GM15510 (cell line): ENCODE measurements around the gene PLEKHA3.

Experiments used
- POLR2A ChIP-seq: IDR thresholded peaks from 3 replicates; pipeline ENCODE4 v1.6.1; 2011; ENCODE audit warnings: borderline replicate concordance; ENCODE audit not compliant: insufficient read length; ENCODE audit errors: extremely low read depth

Gene PLEKHA3

DNA sequence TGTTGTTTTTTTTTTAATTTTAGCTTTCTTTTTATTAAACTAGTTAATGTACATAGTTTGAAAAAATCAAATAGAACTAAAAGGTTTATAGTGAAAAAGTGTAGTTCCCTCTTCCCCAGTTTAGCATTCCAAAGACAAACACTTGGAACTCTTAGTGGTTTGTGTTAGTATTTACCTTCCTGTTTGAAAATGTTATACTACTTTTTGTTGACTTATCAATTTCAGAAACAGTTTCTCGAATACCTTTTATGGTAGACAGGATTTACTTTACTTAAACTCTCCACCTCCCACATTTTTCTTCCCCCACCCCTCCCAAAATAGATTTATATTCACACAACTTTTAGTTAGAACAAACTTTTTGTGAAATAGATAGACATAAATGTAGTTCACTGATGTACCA lies 26.7 kb downstream of the PLEKHA3 start:
- no peak for TF ChIP-seq POLR2A

DNA sequence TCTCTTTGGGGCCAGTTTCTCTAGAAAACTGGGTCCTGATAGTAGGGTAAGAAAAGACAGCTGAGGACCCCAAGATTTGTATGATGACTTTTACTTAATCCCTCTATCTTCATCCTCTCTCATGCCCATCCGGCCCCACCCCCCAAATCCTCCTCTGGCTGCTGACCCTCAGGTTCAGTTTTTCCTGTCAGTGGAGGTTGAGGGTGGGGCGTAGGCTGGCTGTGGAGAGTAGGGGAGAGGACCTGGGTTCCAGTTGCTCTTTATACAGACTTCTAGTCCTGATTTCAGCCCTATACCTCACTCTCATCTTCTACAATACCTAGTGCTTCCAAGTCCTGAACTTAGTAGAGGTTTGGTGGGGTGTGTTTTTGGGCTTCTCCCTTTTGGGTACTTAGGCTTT lies 28.4 kb downstream of the PLEKHA3 start:
- TF ChIP-seq POLR2A: no peak

DNA sequence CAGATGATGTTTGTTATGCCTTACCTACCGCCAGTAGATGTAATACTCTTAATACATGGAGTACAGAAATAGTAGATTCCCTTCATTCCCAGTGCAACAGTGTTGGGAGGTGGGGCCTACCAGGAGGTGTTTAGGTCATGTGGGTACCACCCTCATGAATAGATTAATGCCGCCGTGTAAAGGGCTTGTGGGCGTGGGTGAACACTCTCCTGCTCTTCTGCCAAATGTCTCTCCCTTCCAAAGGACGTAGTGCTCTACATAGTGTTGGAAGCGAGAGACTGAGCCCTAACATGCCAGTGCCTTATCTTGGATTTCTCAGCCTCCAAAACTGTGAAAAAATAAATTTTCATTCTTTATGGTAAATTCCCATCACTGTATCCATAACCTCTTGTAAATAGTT lies 30.1 kb downstream of the PLEKHA3 start:
- TF ChIP-seq POLR2A: no peak

DNA sequence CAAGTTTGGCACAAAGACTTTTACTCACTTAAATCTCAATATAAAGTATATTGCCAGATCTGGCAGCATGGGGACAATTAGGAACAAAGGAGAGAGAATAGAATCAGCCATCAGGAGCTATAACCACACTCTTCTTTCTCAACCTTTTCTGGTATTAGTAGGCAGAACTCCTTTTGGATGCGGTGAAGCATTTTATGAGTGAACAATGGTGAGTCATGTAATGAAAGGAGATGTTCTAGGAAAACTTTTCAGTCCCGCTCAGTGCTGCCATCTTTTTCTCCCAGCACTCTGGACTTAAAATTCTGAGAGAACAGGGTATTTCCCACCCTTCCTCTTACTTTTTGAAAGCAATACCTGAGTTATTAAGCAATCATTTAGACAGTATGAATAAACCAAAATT lies 32.2 kb downstream of the PLEKHA3 start:
- TF ChIP-seq POLR2A: no peak

DNA sequence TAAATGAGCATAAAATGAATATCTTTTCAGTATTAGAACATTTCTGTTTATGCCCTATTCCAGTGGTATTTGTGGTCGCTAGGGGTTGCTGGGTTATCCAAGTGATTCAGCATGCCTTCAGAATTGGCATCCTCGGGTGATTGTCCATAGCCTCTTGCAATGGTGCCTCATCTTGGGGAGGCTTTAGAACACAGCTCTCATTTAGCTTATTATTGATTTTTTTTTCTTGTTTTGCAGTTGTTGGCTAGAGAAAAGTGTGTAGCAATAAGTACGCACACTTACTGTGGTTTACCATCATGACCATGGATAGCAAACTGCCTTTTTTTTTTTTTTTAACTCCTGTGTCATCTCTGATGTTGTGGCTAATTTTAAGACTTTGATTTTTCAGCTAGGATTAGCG lies 33.6 kb downstream of the PLEKHA3 start:
- no peak for TF ChIP-seq POLR2A

DNA sequence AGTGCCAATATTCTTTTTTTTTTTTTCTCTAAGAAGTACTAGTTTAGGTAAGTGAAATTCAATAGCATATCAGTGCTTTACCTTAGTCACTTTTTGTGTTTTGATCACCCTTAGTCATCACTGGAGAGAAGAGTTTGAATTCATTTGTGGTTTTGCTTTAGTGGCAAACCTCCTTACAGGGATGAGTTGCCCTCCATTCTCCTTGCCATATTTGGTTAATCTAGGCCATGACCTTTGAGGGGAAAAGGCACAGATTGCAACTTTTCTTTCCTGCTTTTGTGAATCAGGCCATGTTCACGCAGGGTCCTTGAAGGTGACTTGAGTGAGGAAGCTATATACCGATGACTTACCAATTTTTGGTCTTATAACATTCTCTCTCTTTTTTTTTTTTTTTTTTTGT lies 34.4 kb downstream of the PLEKHA3 start:
- TF ChIP-seq POLR2A: no peak

DNA sequence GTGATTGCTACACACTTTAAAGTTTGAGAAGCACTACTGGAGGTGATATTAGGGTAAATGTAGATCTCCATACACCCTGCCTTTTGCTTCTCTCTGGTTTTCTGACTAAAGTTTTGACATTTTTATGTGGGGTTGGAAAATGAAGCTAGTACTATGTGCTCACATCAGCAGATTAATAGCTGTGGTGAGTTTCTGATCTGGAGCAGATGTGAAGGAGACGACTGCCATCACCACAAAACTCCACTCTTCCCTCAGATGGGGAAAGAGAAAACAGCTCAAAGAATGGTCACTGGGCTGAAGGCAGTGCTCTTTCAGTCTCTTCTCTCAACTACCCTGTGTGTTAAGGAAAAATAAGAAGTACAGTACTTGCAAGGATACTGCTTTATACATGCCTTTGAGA lies 37.2 kb downstream of the PLEKHA3 start:
- TF ChIP-seq POLR2A: no peak

DNA sequence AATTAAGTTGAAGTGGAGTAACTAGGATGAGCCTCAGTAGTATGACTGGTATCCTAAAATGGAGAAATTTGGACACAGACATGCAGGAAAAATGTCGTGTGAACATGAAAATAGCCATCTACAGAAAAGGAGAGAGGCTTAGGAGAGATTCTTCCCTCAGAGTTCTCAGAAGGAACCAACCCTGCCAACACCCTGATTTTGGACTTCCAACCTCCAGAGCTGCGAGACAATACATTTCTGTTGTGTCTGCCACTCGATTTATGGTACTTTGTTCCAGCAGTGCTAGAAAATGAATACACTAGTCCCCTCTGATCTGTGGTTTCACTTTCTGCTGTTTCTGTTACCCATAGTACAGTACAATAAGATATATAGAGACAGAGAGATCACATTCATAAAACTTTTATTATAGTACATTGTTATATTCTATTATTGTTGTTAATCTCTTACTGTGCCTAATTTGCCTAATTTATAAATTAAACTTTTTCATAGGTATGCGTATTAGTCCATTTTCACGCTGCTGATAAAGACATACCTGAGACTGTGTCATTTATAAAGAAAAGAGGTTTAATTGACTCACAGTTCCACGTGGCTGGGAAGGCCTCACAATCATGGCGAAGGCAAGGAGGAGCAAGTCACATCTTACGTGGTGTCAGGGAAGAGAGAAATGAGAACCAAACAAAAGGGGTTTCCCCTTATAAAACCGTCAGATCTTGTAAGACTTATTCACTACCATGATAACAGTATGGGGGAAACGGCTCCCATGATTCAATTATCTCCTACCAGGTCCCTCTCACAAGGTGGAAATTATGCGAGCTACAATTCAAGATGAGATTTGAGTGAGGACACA lies 41.3 kb downstream of the PLEKHA3 start:
- no peak for TF ChIP-seq POLR2A

DNA sequence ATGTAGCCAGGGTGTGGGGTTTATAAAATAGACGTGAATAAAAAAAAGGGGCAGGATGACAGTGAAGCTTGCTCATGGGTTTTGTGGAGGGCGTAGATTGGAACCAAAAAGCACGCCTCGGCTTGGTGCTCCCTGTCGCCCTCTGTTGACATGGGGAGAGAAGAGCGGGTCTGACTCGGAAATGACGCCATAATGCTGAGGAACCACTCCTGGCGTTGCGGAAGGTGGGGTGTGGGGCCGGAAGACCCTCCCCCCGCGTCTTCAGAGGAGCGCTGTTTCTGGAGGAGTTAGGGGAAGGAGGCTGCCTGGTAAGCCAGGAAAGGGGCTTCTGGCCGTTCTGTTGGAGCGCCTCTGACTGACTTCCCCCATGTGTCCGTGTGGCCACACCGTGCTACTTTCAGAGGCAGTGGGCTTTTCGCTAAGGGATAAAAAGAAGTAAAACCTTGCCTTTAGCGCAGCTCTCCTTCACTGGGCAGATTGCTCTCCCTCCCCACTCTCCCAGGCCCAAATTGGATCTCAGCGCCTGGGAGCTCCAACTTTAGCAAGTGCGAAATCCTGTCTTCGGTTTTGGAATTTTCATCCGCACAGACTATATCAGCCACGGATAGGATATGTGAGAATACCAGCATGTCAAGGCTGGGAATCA lies 42.8 kb downstream of the PLEKHA3 start:
- peak; percentile 66 for TF ChIP-seq POLR2A

DNA sequence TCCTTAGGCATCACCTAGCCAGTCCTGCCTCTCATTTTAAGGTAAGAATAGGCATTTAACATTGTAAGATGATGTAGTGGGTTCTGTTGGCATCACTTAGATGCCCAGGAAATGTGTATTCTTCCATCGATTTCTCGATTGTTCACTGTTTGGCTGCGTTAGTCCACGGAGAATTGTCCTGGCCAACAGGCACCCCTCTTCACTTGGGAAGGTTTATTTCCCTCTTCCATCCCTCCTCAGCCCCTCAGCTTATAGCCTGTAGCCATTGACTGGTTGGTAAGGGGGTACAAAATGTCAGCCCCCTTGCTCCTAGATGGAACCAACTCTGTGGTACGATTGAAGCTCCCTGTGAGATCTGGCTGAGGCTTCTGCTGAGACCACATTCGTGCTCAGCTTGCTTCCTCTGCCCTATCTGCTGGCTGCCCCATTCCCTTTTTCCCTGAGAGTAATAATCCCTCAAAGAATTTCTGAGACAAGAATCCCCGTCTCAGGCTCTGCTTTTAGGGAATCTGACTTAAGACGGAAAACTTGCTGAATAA lies 43.4 kb downstream of the PLEKHA3 start:
- TF ChIP-seq POLR2A: no peak

DNA sequence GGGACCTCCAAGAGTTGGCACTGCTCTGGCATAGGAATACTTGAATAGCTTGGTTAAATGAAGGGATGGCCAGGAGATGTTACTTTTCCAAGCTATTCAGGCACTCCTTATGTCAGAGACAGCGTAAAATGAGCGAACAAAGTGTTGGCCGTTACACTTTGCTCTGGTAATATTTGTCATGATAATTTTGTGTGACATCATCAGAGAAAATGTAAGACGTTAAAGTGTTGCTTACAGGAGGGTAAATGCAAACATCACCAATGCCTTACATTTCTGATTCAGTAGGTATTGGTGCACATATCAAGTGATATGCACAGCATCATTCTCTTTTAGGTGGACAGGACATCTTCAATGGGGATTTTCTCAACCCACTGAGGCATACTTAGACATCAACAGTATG lies 46.0 kb downstream of the PLEKHA3 start:
- no peak for TF ChIP-seq POLR2A

DNA sequence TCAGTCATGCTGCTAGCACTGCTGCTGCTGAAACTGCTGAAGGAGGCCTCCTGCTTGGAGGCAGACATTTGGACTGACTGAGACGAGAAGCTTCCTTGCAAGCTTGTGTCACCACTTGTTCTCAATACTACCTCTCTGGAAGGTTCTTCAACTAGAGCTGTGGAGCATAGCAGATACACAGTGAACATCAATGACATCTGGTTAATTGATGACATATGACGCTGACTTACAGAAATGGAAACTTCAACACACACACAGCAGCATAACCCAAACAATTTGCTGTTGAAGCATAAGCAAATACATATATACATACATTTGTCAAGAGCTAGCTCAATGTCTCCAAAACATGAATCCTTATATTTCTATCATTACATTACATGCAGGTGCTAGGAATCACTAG lies 47.3 kb downstream of the PLEKHA3 start:
- TF ChIP-seq POLR2A: no peak

DNA sequence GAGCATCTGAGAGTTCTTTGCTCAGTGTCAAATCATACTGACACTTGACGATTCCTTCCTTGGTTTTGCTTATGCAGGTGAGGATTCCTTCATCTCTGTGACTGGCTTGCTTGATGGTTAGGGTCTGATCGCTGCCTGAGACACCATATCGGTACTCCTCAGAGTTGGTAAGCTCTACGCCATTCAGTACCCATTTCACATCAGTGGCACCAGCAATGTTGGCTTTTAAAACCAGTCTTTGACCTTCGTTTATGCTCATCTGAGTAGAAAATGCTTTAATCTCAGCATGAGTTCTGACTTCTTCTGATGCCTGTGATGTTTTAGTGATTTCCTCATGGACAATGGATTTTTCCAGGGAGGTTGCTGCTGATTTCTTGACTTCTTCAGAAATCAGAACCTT lies 48.4 kb downstream of the PLEKHA3 start:
- no peak for TF ChIP-seq POLR2A

DNA sequence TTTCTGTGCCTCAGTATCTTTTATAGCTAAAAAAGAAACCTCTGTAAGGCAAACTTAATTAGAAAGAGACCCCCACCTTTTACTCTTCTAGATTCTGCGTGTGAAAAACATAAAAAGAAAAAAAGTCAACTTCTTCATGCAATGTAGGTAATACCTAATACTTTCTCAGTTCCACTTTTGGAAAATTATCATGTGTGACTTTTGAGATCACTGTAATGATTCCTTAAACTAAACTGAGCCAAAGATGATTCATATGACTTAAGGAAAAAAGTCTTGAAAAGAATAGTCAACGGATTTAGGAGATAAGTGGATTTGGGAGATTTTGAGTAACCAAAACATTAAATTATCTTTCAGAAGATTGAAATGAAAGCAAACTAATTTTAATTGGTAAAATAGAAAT lies 48.9 kb downstream of the PLEKHA3 start:
- TF ChIP-seq POLR2A: no peak

DNA sequence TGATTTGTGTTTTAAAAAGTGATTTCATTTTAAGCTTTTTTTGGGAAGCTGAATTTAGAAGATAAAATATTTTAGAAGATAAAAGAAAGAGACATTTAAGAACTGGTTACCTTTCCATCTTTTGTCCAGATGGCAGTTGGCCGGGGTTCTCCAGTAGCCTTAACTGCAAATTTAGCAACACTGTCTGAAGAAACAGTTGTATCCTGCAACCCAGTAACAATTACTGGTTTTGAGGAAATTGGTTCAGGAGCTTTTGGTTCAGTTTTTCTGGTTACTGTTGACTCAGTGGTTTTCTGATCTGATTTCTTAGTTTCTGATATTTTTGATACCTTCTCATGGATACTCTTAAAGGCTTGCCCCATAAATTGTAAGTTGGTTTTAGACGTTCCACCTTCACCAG lies 49.9 kb downstream of the PLEKHA3 start:
- TF ChIP-seq POLR2A: no peak

DNA sequence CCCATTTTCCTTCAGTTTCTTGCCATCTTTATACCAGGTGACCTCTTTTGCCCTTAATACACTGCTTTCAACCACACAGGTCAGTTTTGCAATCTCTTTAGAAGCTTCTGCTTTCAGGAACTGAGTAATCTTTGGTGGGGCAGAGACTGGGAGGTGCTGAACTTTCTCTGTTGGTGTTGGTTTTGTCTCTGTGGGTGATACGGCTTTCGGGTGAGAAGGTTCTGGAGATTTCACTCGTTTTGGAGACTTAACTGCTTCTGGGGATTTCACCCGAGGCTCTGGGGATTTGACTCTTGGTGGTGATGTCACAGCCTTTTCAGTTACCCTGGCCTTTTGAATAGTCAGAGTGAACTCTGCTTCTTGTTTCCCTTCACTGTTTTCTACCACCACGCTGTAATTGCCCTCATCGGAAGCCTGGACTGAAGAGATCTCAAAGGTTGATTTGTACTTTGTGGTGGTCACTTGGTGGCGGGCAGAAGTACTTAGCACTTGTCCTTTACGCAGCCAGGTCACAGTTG lies 50.4 kb downstream of the PLEKHA3 start:
- no peak for TF ChIP-seq POLR2A

DNA sequence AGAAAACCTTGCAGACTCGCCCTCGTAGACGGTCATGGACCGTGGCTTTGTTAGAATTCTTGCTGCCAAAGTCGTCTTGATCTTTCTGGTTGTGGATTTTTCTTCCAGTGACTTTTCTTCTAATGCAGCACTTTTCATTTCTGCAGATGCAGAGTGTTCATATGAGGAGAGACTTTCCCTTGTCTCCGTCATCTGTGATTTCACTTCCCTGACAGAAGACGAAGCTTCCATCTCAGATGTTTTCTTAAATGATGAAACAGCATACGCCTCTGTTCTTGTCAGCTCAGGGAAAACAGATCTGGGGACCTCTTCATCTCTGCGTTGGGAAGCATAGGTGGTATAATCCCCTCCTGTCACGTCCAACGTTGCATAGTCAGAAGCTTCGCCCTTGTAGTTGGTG lies 50.9 kb downstream of the PLEKHA3 start:
- no peak for TF ChIP-seq POLR2A

DNA sequence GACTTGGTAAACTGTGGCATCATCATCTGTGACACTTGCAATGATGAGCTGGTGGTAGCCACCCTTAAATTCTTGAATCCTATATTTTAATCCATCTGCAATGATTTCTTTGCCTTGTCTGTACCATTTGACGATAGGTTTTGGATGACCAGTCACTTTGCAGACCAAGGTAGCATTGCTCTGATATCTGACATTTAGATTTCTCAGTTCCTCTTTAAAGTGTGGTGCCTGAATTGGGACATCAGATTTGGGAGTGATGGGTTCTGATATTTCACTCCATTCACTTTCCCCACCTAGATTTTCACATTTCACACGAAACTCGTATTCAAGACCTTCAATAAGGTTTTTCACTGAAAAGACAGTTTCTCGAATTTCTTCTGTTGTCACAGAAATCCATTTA lies 55.8 kb downstream of the PLEKHA3 start:
- TF ChIP-seq POLR2A: no peak
